ENCODE data around the gene SH2D4B. TPM values are rescaled to one million over a fixed set of nuclear protein-coding genes. Genes with fewer than 3 reads are reported as not detected.

SH2D4B gene
- total and polyA plus RNA-seq, 10 of the 15 experiments (the other 5 are each of a cell fraction or from before 2014, with no cell fraction given) = 0.04 to 0.21 (median 0.13) TPM; not detected in 5

GRCh38 chr10:80571352-80571751 lies 33.6 kb downstream of the SH2D4B start (continued):
- TF ChIP-seq ZNF592 (IDR thresholded peaks at IDR 0.05) (no peak), KDM1A (IDR thresholded peaks at IDR 0.05; ENCODE audit: borderline replicate concordance) (no peak), CUX1 (IDR thresholded peaks at IDR 0.05; ENCODE audit: insufficient replicate concordance, low read depth, low read length) (no peak), ZBTB40 (IDR thresholded peaks at IDR 0.05; ENCODE audit: borderline replicate concordance) (no peak), CEBPB (IDR thresholded peaks at IDR 0.05; ENCODE audit: borderline replicate concordance in 1 of 2, low read depth in 2 of 2, low read length in 2 of 2) (no peak), ATF2 (IDR thresholded peaks at IDR 0.05; ENCODE audit: low read length) (no peak), ZNF207 (IDR thresholded peaks at IDR 0.05; ENCODE audit: borderline replicate concordance) (no peak), ZNF24 (IDR thresholded peaks at IDR 0.05) (no peak)
